IPS DF 4.7 (cell line): ENCODE measurements around the gene UGDH.
A peak's percentile ranks its signal among the peaks of the same experiment; 100 is the strongest.
"Not testable (repeated sequence)": the region's sequence is repeated elsewhere in the genome, so short reads cannot be mapped to it uniquely, and the experiment has no call there.

Experiments used
- DNase-seq: peaks from one replicate; pipeline ENCODE4 v3.0.0-alpha.2; 2013; ENCODE audit warnings: low spot score; ENCODE audit errors: extremely low read depth

Gene UGDH

GRCh38 chr4:39495446-39496213 lies 31.6 kb downstream of the UGDH start:
- DNase-seq: no peak

- no peak for DNase-seq
Observed at GRCh38 chr4:39494354-39494753, 32.9 kb downstream of the UGDH start.

GRCh38 chr4:39490322-39490721 lies 36.9 kb downstream of the UGDH start:
- DNase-seq: no peak

GRCh38 chr4:39486221-39486804 lies 40.9 kb downstream of the UGDH start:
- no peak for DNase-seq

GRCh38 chr4:39484582-39485272 lies 42.5 kb downstream of the UGDH start:
- DNase-seq: no peak

GRCh38 chr4:39480902-39481695 lies 46.1 kb downstream of the UGDH start:
- no peak for DNase-seq

- DNase-seq: no peak
Observed at GRCh38 chr4:39480251-39480650, 47.0 kb downstream of the UGDH start.

DNA sequence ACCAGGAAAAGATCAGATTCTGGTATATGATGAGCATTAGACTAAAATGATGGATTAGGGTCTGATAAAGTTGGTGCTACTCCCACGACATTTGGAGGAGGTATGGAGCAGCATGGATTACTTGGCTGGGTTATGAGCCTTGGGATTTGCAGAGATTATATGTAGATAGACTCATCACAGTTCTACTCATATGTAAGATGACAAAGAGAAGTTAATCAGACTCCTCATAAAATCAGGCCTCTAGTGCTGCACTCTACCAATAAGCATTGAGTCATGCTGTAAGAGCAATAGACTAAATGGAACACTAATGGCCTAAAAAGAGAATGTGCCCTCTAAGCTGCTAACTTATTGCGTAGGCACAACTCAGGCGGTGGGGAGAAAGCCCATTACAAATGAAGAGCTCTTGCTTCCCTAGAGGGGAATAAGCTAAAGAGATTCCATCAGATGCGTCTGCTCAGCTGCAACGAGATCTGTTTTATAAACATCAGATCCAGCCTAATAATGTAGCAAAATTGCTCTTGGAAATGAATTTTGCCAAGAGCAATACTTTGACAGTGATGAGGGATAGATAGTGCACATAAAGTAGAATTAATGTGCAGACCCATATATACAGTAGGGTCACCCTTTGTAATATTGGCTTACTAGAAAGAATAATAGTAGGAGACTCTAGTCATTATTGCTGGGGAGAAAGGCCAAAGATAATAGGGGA lies 50.9 kb downstream of the UGDH start:
- DNase-seq: no peak

DNA sequence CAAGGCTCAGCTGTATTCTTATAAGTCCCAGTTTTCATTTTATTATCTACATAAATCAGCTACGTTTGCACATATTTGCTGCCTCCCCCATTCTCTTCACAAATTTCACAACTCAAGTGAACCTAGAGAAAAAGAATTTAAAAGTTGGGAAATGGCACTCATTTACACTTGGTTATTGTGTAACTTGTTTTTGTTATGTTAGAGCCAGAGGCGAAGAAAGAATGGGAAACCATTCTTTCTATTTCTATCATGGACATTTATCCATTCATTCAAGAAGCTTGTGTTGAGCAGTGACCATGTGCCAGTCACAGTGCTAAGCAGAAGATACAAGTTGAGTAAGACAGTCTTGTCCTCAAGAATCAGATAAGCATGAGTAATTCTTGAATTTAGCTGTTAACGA lies 54.8 kb downstream of the UGDH start:
- no peak for DNase-seq

DNA sequence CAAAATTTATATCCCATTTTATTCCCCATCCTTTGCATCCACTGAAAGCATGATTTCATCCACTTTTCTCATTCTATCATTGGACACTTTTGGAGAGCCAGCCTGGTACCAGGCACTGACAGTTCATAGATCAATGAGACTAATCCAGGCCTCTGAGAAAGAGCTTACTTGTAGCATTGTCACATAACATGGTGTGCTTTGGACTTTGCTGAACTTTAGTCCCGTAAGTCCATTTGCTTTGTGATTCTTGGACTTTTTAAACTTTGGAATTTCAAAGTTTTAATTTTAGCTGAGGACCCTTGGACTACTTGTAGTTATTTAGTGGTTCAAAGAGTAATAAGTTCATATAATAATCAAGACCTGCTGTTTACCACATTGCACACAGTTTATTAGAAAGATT lies 56.8 kb downstream of the UGDH start:
- DNase-seq: no peak

GRCh38 chr4:39469429-39470077 lies 57.7 kb downstream of the UGDH start:
- no peak for DNase-seq

- no peak for DNase-seq
Observed at GRCh38 chr4:39467464-39467863, 59.8 kb downstream of the UGDH start.

GRCh38 chr4:39466747-39467146 lies 60.5 kb downstream of the UGDH start:
- no peak for DNase-seq

DNA sequence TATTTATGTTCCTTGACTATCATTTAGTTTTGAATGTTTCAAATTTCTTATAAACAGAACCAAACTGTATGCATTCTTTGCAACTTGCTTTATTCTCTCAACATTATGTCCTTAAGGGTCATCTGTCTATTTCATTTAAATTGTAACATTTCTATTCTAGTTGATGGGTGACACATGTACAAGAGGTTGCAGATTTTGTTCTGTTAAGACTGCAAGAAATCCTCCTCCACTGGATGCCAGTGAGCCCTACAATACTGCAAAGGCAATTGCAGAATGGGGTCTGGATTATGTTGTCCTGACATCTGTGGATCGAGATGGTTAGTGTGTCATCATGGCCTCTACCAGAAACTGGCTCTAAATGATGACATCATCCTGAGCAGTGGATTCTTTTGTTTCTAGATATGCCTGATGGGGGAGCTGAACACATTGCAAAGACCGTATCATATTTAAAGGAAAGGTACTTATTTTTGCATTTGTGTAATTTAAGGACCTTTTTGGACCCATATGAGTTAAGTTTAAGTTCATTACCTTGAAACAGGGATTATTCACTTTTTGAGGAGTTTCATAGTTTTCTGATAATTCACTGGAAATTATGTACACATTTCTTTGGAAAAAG lies 62.2 kb downstream of the UGDH start:
- no peak for DNase-seq

GRCh38 chr4:39458505-39459300 lies 68.5 kb downstream of the UGDH start, which contains the start of the genes LIAS and RPL9:
LIAS (plus strand) TSS chr4:39459056; CDS start chr4:39459118, 62 bp downstream.
RPL9 (minus strand) TSS chr4:39458922; CDS start chr4:39458439, 483 bp downstream.
- peak; percentile 95 for DNase-seq

DNA sequence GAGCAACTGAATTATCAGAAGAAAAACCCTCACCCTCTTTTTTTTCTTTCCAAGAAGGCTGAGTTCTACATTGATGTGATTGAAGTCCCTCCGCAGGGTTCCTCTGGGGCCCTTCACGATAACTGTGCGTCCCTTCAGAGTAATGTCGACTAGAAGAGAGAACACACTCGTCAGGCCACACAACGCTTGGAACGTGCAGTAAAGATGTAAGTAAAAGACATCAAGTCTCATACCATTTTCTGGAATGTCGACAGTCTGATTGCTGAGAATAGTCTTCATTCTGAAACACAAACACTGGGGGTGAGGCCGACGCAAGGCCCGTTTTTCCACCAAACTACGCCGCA lies 69.1 kb downstream of the UGDH start:
- DNase-seq: not testable (repeated sequence)

DNA sequence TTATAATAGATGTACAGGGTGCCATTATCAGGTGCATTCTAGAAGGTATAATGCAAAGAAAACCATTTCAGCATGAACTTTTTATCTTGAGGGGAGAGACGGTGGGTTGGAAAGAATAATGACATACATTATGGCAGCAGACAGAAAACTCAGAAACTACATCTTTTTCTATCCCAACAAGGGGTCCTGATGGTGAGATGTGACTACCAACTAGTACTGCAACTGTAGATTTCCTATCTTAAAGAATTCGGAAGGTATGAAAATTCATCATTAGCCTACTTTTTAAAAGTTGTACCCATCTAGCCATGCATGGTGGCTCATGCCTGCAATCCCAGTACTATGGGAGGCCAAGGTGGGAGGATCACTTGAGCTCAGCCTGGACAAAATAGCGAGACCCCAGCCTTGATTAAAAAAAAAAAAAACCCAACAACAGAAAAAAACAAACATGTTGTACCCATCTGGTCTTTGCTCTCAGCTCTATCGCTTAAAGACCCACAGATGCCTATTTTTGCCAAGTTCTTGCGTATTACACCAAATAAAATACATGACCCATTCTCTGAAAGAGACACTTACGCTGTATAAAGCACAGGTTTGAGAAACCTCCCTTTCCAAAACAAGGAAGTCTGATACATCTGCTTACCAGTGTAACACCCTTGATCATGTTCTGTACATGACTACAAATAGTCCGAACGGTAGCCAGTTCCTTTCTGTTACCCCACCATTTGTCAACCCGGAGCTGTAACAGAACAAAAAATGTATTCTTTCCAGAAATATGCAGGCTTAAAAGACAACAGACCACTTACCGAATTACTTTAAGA lies 70.1 kb downstream of the UGDH start:
- no peak for DNase-seq

DNA sequence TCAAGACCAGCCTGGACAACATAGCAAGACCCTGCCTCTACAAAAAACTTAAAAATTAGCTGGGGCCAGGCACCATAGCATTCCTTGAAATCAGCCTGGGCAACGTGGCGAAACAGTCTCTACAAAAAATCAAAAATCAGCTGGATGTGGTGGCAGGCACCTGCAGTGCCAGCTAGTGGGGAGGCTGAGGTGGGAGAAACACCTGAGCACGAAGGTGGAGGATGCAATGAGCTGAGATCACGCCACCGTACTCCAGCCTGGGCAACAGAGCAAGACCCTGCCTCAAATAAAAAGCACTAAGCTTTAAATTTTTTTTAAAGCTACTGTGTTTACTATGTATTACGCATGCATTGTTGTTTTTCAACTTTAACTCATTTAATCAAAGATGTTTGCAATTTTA lies 71.8 kb downstream of the UGDH start:
- no peak for DNase-seq
